ENCODE data around the gene PSMG2. TPM values are rescaled to one million over a fixed set of nuclear protein-coding genes. Genes with fewer than 3 reads are reported as not detected.

PSMG2 gene
- total and polyA plus RNA-seq, 2 of the 13 experiments (the other 11 are each of a cell fraction or from before 2014, with no cell fraction given) = 53.4 to 94.8 TPM

DNA sequence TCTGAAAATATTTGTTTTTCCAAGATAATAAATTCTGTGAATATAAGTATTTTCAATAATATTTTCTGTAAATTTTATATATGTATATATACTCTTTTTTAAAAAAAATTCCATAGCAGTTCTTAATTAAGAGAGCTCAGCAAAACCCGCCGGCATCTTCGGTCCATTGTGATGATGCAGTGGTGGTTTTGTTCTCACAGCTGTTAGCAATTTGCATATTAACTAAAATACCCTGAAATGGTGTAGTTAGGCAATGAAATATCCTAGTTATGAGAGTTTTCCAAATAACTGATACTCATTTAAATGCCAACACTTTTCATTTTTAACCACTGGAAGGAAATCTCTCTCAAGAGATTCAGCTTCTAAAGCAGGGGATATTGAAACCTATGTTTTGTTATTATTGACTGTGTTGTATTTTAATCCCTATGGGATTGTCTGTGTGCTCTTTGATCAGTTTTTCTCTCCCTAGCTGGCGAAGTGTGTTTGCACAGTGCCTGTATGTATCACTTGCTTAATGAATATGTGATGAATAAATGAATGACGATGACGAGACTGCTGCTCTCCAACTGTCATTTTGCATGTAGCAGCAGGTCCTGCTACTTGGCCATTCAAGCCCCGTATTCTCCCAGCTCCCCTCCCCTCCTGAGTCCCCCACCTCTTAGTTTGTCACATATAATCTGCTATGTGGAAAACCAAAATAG, 42.4 kb downstream of the PSMG2 start:
- WGBS (ENCODE audit: low lambda C conversion rate) = 64% methylated on average over 7 of the region's 7 CpGs
- no peak overlapping the region; the same call in 1 of the 2 replicates for H3K4me2 ChIP-seq (ENCODE audit: low read depth, low read length)
- H3K27me3 ChIP-seq (ENCODE audit: control insufficient read depth in 1 of 2, insufficient read depth in 2 of 2, low read length in 2 of 2) = no peaks in the 10 kb centered on the region
- no peaks in the 10 kb centered on the region for H3K9me3 ChIP-seq (ENCODE audit: low read length)
- BruUV-seq (replicated peaks) = no TSS peak
- H3K27ac ChIP-seq (ENCODE audit: extremely low read length, insufficient read depth, low read length) = no peak overlapping the region
- no peak for FAIRE-seq
- DNase-seq (ENCODE audit: low spot score) = no peak
- H4K20me1 ChIP-seq (ENCODE audit: insufficient read depth, low read length) = no peaks in the 10 kb centered on the region
- ChIA-PET POLR2A (no interaction called here), CTCF (ENCODE audit: low intra/inter-chr PET ratio, low total read pairs) (no interaction called here)
- in situ Hi-C loops (cut with HindIII; ENCODE audit: extremely low pct_ligation_motif_present, low pct_unique_long_range_greater_than_20kb) (no loop called here), intact Hi-C loops (cut with micrococcal nuclease; ENCODE audit: unreplicated experiment) (no loop called here)
- no peaks in the 10 kb centered on the region for H3K79me2 ChIP-seq (ENCODE audit: insufficient read depth, low read length)
- no peak overlapping the region for H3K9ac ChIP-seq (ENCODE audit: insufficient read depth, low read depth, low read length)
- TF ChIP-seq, protein P1, sequence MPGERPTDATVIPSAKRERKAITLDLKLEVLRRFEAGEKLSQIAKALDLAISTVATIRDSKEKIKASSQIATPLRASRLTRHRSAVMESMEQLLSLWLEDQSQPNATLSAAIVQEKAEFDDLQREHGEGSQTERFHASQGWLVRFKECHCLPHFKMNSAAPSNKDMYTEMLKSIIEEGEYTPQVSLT (CRISPR knock-in tag; IDR thresholded peaks at IDR 0.05; ENCODE audit: borderline replicate concordance, low read depth) = no peak
- TF ChIP-seq RBM39 (IDR thresholded peaks at IDR 0.05; ENCODE audit: low read depth, low read length, poor library complexity, severe bottlenecking) (no peak), ZNF883 (CRISPR knock-in tag; IDR thresholded peaks at IDR 0.05; ENCODE audit: not compliant biosample characterization) (no peak), MZF1 (CRISPR knock-in tag; IDR thresholded peaks at IDR 0.05; ENCODE audit: borderline replicate concordance) (no peak), ZNF224 (CRISPR knock-in tag; IDR thresholded peaks at IDR 0.05) (no peak), RFXANK (CRISPR knock-in tag; IDR thresholded peaks at IDR 0.05) (no peak)
- TF ChIP-seq, protein P2, sequence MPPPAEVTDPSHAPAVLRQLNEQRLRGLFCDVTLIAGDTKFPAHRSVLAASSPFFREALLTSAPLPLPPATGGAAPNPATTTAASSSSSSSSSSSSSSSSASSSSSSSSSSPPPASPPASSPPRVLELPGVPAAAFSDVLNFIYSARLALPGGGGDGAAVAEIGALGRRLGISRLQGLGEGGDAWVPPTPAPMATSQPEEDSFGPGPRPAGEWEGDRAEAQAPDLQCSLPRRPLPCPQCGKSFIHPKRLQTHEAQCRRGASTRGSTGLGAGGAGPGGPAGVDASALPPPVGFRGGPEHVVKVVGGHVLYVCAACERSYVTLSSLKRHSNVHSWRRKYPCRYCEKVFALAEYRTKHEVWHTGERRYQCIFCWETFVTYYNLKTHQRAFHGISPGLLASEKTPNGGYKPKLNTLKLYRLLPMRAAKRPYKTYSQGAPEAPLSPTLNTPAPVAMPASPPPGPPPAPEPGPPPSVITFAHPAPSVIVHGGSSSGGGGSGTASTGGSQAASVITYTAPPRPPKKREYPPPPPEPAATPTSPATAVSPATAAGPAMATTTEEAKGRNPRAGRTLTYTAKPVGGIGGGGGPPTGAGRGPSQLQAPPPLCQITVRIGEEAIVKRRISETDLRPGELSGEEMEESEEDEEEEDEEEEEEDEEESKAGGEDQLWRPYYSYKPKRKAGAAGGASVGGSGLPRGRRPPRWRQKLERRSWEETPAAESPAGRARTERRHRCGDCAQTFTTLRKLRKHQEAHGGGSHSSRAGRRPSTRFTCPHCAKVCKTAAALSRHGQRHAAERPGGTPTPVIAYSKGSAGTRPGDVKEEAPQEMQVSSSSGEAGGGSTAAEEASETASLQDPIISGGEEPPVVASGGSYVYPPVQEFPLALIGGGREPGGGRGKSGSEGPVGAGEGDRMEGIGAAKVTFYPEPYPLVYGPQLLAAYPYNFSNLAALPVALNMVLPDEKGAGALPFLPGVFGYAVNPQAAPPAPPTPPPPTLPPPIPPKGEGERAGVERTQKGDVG (CRISPR knock-in tag; IDR thresholded peaks at IDR 0.05; ENCODE audit: borderline replicate concordance) = no peak
- H3K4me3 ChIP-seq (replicated peaks in 1 of 3; ENCODE audit: insufficient read depth in 1 of 3, low read depth in 2 of 3, low read length in 3 of 3) = no peak overlapping the region
- ATAC-seq = no peak
- H2AFZ ChIP-seq (ENCODE audit: low read length) = no peak overlapping the region
- no peaks in the 10 kb centered on the region for H3K36me3 ChIP-seq (replicated peaks in 1 of 2; ENCODE audit: control insufficient read depth in 1 of 2, insufficient read depth in 2 of 2, low read length in 2 of 2)
- H3K4me1 ChIP-seq (ENCODE audit: insufficient read depth, low read length) = peaks cover 37% of the 10 kb centered on the region

All from HepG2 (cell line).